ENCODE measurements around the gene ST6GALNAC5. TPM values are rescaled to one million over a fixed set of nuclear protein-coding genes. Genes with fewer than 3 reads are reported as not detected.
"Not testable (repeated sequence)": the region's sequence is repeated elsewhere in the genome, so short reads cannot be mapped to it uniquely, and the experiment has no call there.

ST6GALNAC5 gene
- total and polyA plus RNA-seq, 9 donors, result 1.2 to 3.4 (median 2.3) TPM

DNA sequence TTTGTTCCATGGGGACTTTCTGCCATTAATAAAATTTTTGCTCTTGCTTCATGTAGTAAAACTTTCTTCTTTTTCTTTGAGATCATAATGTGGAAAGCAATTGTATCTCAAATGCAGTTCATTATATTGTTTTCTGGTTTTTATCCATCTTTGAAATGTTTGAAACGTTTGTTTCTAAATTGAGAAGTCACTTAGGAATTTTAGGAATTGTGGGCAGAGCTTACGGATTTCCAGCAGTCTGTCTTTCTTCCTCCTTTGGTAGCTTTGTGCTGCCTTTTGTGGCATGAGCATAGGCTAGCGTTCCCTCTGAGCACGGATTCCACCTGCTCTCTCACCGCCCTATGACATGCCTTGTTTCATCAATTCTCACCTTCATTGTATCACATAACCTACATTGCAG is 2.9 kb upstream of the ST6GALNAC5 start:
- Histone ChIP-seq H3K4me1 (ENCODE audit: control insufficient read depth, insufficient read depth, low read length) (peaks cover 17% of the 10 kb centered on the region), H3K36me3 (ENCODE audit: control insufficient read depth, insufficient read depth, low read length) (no peaks in the 10 kb centered on the region), H3K4me3 (ENCODE audit: low read length) (no peak overlapping the region), H3K9me3 (replicated peaks; ENCODE audit: control insufficient read depth, low read depth, low read length) (no peaks in the 10 kb centered on the region), H3K27me3 (ENCODE audit: control insufficient read depth, insufficient read depth, low read length) (peaks cover 23% of the 10 kb centered on the region), H3K27ac (ENCODE audit: low read length) (no peak overlapping the region)
- WGBS (ENCODE audit: insufficient coverage), result 47% methylated on average over 5 of the region's 5 CpGs
- DNase-seq, result no peak

DNA sequence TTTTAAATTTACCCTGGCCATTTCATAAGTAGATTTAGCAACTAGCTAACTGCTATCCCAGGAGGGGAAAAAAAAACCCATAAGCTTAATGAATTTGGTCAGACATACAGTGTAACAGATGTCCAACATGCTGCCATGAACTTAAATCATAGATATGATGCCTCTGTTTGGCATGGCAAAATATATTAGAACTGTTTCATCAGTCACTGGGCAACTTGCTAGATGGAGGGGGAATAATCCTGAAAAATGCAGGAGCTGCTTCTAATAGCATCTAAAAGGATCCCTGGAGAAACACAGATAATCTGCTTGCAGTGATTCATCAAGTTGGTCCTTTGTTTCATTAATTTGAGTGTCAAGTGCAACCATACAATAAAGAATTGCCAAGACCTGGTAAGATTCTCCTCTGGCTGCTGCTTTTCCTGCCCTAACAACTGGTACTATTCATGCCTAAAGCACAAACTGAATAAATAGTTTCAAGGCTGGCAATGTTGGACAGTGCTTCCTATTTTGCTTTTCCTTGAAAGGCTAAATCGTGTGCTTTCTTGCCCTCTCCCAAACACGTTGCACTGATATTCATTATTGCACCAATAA is 1.5 kb upstream of the ST6GALNAC5 start:
- H3K4me3 ChIP-seq (ENCODE audit: low read length), result no peak overlapping the region
- peaks cover 17% of the 10 kb centered on the region for H3K4me1 ChIP-seq (ENCODE audit: control insufficient read depth, insufficient read depth, low read length)
- H3K9me3 ChIP-seq (replicated peaks; ENCODE audit: control insufficient read depth, low read depth, low read length), result no peaks in the 10 kb centered on the region
- no peak overlapping the region for H3K27ac ChIP-seq (ENCODE audit: low read length)
- H3K36me3 ChIP-seq (ENCODE audit: control insufficient read depth, insufficient read depth, low read length), result no peaks in the 10 kb centered on the region
- WGBS (ENCODE audit: insufficient coverage), result no CpG with 5 or more reads among the region's 2 CpGs
- H3K27me3 ChIP-seq (ENCODE audit: control insufficient read depth, insufficient read depth, low read length), result peaks cover 23% of the 10 kb centered on the region
- no peak for DNase-seq

DNA sequence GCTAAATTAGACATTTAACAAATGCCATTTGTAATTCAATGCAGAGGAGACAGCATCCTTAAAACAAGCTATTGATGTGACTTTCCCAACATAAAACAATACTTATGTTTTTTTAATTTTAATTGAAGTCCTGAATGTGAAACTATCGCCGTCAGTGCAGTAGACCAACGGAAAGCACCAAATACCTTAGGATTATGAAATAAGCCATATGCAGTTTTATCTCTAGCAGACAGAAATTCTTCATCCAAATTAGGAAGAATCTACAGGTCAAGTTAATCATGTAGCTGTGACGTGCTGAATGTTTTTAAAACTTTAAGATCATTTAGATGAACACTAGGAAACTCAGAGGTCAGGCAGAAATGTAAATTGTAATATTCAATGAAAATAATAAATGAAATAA is 714 bp upstream of the ST6GALNAC5 start:
- peaks cover 17% of the 10 kb centered on the region for H3K4me1 ChIP-seq (ENCODE audit: control insufficient read depth, insufficient read depth, low read length)
- H3K27me3 ChIP-seq (ENCODE audit: control insufficient read depth, insufficient read depth, low read length), result peaks cover 23% of the 10 kb centered on the region
- no CpG with 5 or more reads among the region's 4 CpGs for WGBS (ENCODE audit: insufficient coverage)
- H3K36me3 ChIP-seq (ENCODE audit: control insufficient read depth, insufficient read depth, low read length), result no peaks in the 10 kb centered on the region
- H3K9me3 ChIP-seq (replicated peaks; ENCODE audit: control insufficient read depth, low read depth, low read length), result no peaks in the 10 kb centered on the region
- H3K27ac ChIP-seq (ENCODE audit: low read length), result no peak overlapping the region
- H3K4me3 ChIP-seq (ENCODE audit: low read length), result no peak overlapping the region
- DNase-seq, result no peak

DNA sequence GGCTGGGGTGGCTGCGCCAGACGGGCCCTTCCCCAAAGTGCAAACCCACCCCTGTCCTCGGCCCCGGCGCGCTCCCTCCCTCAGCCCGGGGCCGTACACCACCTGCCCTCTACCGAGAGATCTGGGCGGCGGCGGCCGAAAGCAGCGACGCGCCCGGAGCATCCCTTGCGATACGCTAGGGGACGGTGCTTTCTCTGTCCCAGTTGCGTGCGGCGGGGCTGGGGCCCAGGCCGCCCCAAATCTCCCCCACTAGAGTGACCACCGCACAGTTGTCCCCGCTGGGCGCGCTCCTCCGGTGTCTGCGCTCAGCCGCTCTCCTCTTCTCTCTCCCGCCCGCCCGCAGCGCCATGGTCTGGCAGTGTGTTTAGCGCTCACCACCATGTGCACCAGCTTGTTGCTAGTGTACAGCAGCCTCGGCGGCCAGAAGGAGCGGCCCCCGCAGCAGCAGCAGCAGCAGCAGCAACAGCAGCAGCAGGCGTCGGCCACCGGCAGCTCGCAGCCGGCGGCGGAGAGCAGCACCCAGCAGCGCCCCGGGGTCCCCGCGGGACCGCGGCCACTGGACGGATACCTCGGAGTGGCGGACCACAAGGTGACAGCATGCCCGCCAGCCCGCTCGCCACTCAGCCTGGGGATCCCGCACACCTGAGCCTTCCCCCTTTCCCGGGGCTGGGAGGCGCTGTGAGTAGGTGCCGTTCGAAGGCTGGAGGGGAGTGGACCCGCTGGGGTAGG is 1.0 kb downstream of the ST6GALNAC5 start:
- H3K4me1 ChIP-seq (ENCODE audit: control insufficient read depth, insufficient read depth, low read length), result peaks cover 17% of the 10 kb centered on the region
- H3K4me3 ChIP-seq (ENCODE audit: low read length), result peak overlapping the region; percentile 55
- H3K9me3 ChIP-seq (replicated peaks; ENCODE audit: control insufficient read depth, low read depth, low read length), result peaks cover 3% of the 10 kb centered on the region
- no peaks in the 10 kb centered on the region for H3K36me3 ChIP-seq (ENCODE audit: control insufficient read depth, insufficient read depth, low read length)
- DNase-seq, result peak; percentile 55
- peak overlapping the region; percentile 17 for H3K27ac ChIP-seq (ENCODE audit: low read length)
- under 1% methylated on average over 59 of the region's 65 CpGs for WGBS (ENCODE audit: insufficient coverage)
- peaks cover 22% of the 10 kb centered on the region for H3K27me3 ChIP-seq (ENCODE audit: control insufficient read depth, insufficient read depth, low read length)

DNA sequence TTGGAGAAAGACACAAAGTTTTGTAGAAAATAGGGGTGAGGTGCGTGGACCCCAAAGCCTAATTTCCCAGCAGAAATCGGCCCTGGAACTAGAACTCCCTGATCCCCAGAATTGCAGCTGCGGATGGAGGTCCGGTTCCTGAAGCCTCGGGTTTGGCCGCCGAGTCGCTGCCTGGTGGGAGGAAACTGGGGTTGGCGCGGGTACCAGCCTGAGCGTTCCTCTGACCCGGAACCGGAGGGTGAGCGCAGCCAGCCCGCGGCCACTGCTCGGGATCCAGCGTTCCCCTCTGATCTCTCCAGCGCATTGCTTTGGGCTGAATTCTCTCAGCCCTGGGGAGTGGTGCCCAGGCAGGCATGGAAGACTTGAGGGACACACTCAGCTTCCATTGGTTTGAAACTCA is 1.6 kb downstream of the ST6GALNAC5 start:
- Histone ChIP-seq H3K9me3 (replicated peaks; ENCODE audit: control insufficient read depth, low read depth, low read length) (peaks cover 3% of the 10 kb centered on the region), H3K27ac (ENCODE audit: low read length) (no peak overlapping the region), H3K4me3 (ENCODE audit: low read length) (peak overlapping the region; percentile 55), H3K36me3 (ENCODE audit: control insufficient read depth, insufficient read depth, low read length) (no peaks in the 10 kb centered on the region), H3K4me1 (ENCODE audit: control insufficient read depth, insufficient read depth, low read length) (peaks cover 17% of the 10 kb centered on the region), H3K27me3 (ENCODE audit: control insufficient read depth, insufficient read depth, low read length) (peaks cover 21% of the 10 kb centered on the region)
- DNase-seq, result no peak
- 7% methylated on average over 15 of the region's 19 CpGs for WGBS (ENCODE audit: insufficient coverage)

DNA sequence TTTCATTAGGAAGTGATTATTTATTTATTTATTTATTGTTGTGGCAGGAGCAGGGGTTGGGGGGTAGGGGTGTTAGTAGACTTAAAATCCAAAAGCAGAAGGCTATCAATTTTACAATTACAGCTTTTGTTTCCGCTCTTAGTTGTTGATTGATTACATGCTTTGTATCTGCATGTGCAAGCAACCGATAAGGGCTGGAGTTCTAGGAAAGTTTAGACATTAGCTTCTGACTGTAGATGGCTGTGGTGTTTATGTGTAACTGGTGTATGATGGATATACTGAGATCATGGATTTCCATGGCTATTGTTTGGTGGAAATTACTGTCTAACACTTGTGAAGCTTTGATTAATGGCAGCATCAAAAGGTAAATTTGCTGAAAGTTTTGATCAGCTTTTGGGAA is 2.8 kb downstream of the ST6GALNAC5 start:
- Histone ChIP-seq H3K4me1 (ENCODE audit: control insufficient read depth, insufficient read depth, low read length) (peaks cover 17% of the 10 kb centered on the region), H3K36me3 (ENCODE audit: control insufficient read depth, insufficient read depth, low read length) (no peaks in the 10 kb centered on the region), H3K27ac (ENCODE audit: low read length) (no peak overlapping the region), H3K27me3 (ENCODE audit: control insufficient read depth, insufficient read depth, low read length) (peaks cover 21% of the 10 kb centered on the region), H3K9me3 (replicated peaks; ENCODE audit: control insufficient read depth, low read depth, low read length) (peaks cover 3% of the 10 kb centered on the region), H3K4me3 (ENCODE audit: low read length) (no peak overlapping the region)
- DNase-seq, result no peak
- no CpG with 5 or more reads among the region's 2 CpGs for WGBS (ENCODE audit: insufficient coverage)

DNA sequence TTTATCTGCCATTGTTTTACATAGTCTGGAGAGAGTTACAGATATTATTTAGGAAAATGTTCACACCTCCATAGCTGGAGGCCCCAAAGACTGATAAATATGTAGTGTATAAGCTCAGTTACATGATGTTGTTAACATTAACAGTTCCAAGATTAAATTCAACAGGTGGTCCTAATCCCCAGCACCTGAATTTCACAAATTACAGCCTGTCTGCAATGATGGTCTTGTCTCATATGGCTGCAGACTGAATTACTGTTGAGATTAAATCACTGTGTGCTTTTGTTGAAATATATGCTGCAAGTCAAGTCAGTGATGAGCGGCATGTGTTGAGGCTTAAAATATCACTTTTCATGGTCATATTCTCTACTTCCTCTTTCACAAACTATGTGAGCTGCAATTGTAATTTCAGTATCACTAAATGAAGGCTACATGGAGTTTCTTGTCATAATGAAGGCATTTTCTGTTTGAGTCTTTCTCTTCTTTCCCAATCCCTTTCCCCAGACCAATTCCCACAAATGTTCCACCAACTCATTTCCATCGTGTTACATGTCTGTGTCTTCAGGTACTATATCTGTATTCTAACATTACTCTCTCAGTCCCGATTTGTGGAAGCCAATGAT is 4.2 kb downstream of the ST6GALNAC5 start:
- Histone ChIP-seq H3K4me3 (ENCODE audit: low read length) (no peak overlapping the region), H3K9me3 (replicated peaks; ENCODE audit: control insufficient read depth, low read depth, low read length) (peaks cover 3% of the 10 kb centered on the region), H3K4me1 (ENCODE audit: control insufficient read depth, insufficient read depth, low read length) (peaks cover 17% of the 10 kb centered on the region), H3K27me3 (ENCODE audit: control insufficient read depth, insufficient read depth, low read length) (peaks cover 21% of the 10 kb centered on the region), H3K36me3 (ENCODE audit: control insufficient read depth, insufficient read depth, low read length) (no peaks in the 10 kb centered on the region), H3K27ac (ENCODE audit: low read length) (no peak overlapping the region)
- WGBS (ENCODE audit: insufficient coverage), result no CpG with 5 or more reads among the region's 3 CpGs
- DNase-seq, result no peak

DNA sequence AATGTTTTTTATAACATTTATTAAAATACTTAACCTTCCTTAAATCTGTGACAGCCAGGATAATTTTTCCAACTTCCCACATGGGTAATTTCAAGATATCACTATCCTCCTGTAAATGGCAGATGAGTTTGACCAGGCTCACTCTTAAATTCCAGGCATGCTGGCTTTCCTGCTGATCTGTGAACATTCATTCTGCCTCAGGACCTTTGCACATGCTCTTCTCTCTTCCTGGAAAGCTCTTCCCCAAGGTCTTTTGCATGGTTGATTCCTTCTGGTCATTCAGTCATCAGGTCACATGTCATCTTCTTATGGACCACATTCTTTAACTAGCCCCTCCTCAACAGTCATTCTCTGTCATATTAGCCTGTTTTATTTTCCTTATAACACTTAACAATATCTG is 5.7 kb downstream of the ST6GALNAC5 start:
- no peaks in the 10 kb centered on the region for H3K36me3 ChIP-seq (ENCODE audit: control insufficient read depth, insufficient read depth, low read length)
- H3K27me3 ChIP-seq (ENCODE audit: control insufficient read depth, insufficient read depth, low read length), result peaks cover 12% of the 10 kb centered on the region
- peaks cover 3% of the 10 kb centered on the region for H3K9me3 ChIP-seq (replicated peaks; ENCODE audit: control insufficient read depth, low read depth, low read length)
- no peak overlapping the region for H3K27ac ChIP-seq (ENCODE audit: low read length)
- H3K4me3 ChIP-seq (ENCODE audit: low read length), result no peak overlapping the region
- peaks cover 10% of the 10 kb centered on the region for H3K4me1 ChIP-seq (ENCODE audit: control insufficient read depth, insufficient read depth, low read length)
- DNase-seq, result no peak

DNA sequence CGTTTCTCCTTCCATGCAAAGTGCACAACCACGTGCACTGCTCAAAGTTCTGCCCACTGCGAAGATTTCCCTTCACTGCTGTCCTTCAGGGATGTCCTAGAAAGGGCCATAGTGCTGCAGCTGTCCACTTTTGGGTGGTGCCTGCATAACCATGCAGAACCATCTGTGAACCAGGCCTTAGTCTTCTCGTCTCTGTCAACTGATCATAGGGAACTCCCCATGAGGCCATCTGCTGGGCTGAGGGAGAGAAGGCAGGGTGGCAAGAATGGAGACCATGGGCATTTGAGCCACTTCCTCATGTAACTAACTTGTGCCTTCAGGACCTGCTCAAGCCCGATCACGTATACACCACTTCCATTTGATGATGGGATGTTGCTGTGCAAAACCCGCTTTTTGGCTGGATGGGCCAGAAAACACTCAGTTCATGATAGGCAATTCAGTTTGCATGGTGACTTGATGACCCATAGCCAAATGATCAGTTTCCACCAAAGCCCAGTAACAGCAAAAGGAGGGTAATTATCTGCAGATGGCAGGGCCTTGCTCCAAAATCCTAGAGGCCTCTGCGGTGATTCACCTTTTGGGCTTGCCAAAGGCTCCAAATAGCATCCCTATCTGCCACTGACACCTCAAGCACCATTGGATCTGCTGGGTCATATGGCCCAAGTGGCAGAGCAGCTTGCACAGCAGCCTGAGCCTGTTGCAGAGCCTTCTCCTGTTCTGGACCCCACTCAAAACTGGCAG is 9.5 kb downstream of the ST6GALNAC5 start:
- H3K27me3 ChIP-seq (ENCODE audit: control insufficient read depth, insufficient read depth, low read length), result no peaks in the 10 kb centered on the region
- DNase-seq, result no peak
- no peaks in the 10 kb centered on the region for H3K36me3 ChIP-seq (ENCODE audit: control insufficient read depth, insufficient read depth, low read length)
- 95% methylated on average over 8 of the region's 8 CpGs for WGBS (ENCODE audit: insufficient coverage)
- peaks cover 3% of the 10 kb centered on the region for H3K9me3 ChIP-seq (replicated peaks; ENCODE audit: control insufficient read depth, low read depth, low read length)
- no peak overlapping the region for H3K4me3 ChIP-seq (ENCODE audit: low read length)
- H3K27ac ChIP-seq (ENCODE audit: low read length), result no peak overlapping the region
- H3K4me1 ChIP-seq (ENCODE audit: control insufficient read depth, insufficient read depth, low read length), result no peaks in the 10 kb centered on the region

DNA sequence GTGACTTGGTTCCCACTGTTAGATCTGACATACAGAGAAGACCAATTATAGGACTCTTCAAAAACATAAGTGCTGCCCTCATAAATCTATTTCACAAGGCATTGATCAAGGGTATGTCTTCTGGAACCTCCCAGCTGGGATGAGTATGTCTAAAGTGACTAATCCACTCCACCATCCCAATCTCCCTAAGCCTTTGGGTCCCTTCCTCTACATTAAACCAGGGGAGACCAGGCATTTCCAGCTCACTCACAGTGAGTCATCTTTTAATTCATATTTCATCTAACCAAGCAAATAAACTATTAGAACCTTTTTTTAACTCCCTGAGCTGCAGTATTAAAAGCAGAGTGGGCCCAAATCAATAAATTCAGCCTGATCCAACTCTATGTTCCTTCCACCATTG is 11.7 kb downstream of the ST6GALNAC5 start:
- H3K4me1 ChIP-seq (ENCODE audit: control insufficient read depth, insufficient read depth, low read length); H3K9me3 ChIP-seq (replicated peaks; ENCODE audit: control insufficient read depth, low read depth, low read length); H3K27me3 ChIP-seq (ENCODE audit: control insufficient read depth, insufficient read depth, low read length); H3K27ac ChIP-seq (ENCODE audit: low read length); H3K4me3 ChIP-seq (ENCODE audit: low read length); DNase-seq; H3K36me3 ChIP-seq (ENCODE audit: control insufficient read depth, insufficient read depth, low read length): not testable (repeated sequence)
